DND-41 (cell line): ENCODE data around the gene ELAVL1.

Source experiments
- ATAC-seq: fragments of 200-7000 bp; cut with Tn5 transposase; 3 replicates; pipeline ENCODE4 v1.9.1; 2021; ENCODE audit warnings: low read depth; ENCODE audit not compliant: insufficient read depth
- DNase-seq: peaks from one replicate; pipeline ENCODE4 v3.0.0-alpha.2; 2020
- H2AFZ ChIP-seq: 2 replicates; pipeline ENCODE4 v1.6.0; 2012; ENCODE audit warnings: low read depth, low read length
- H3K27ac ChIP-seq: 2 replicates; pipeline ENCODE4 v1.5.1; 2012; ENCODE audit warnings: low read length, inconsistent platforms
- H3K27me3 ChIP-seq: fragments of 200-600 bp; sonication (generic); 2 replicates; pipeline ENCODE4 v1.6.0; 2012; ENCODE audit warnings: low read length, mild to moderate bottlenecking, inconsistent platforms; ENCODE audit not compliant: insufficient read depth, poor library complexity
- H3K36me3 ChIP-seq: 2 replicates; pipeline ENCODE4 v1.5.1; 2012; ENCODE audit warnings: low read length, inconsistent platforms; ENCODE audit not compliant: insufficient read depth
- H3K4me1 ChIP-seq: 2 replicates; pipeline ENCODE4 v1.5.1; 2012; ENCODE audit warnings: mild to moderate bottlenecking, low read length; ENCODE audit not compliant: insufficient read depth
- H3K4me2 ChIP-seq: 2 replicates; pipeline ENCODE4 v1.6.0; 2012; ENCODE audit warnings: mild to moderate bottlenecking, moderate library complexity, low read length, inconsistent platforms; ENCODE audit not compliant: insufficient read depth
- H3K4me3 ChIP-seq, 2 experiments: fragments of 200-600 bp in 1 of 2; shearing (Covaris generic) in 1 of 2; 2 replicates each; pipeline ENCODE4 v1.5.1; 2012 to 2016; ENCODE audit warnings: inconsistent platforms in 2 of 2, low read length in 2 of 2, mild to moderate bottlenecking in 2 of 2, low read depth in 1 of 2, moderate library complexity in 1 of 2
- H3K79me2 ChIP-seq: 2 replicates; pipeline ENCODE4 v1.6.0; 2012; ENCODE audit warnings: low read length, inconsistent platforms; ENCODE audit not compliant: insufficient read depth
- H3K9ac ChIP-seq: 2 replicates; pipeline ENCODE4 v1.6.0; 2012; ENCODE audit warnings: low read depth, mild to moderate bottlenecking, inconsistent platforms, low read length, moderate library complexity
- H3K9me3 ChIP-seq: 2 replicates; pipeline ENCODE4 v1.5.1; 2012; ENCODE audit warnings: low read length, moderate library complexity, mild to moderate bottlenecking, inconsistent platforms; ENCODE audit not compliant: insufficient read depth, severe bottlenecking
- H4K20me1 ChIP-seq: 2 replicates; pipeline ENCODE4 v1.6.0; 2012; ENCODE audit warnings: low read length; ENCODE audit not compliant: insufficient read depth
- CTCF ChIP-seq: IDR thresholded peaks from 2 replicates; pipeline ENCODE4 v1.5.1; 2012; ENCODE audit warnings: borderline replicate concordance, low read length, moderate library complexity, mild to moderate bottlenecking; ENCODE audit not compliant: poor library complexity, severe bottlenecking; ENCODE audit errors: extremely low read depth
- EZH2 ChIP-seq: IDR thresholded peaks from 3 replicates; pipeline ENCODE4 v1.6.1; 2012; ENCODE audit warnings: borderline replicate concordance, low read depth, mild to moderate bottlenecking, moderate library complexity, low read length, inconsistent platforms; ENCODE audit not compliant: severe bottlenecking

Gene ELAVL1

GRCh38 chr19:7994928-7995809, 10.3 kb downstream of the ELAVL1 start:
- peaks cover 98% of the 10 kb centered on the region for H3K79me2 ChIP-seq
- no peak overlapping the region for H3K4me2 ChIP-seq
- no peak overlapping the region for H2AFZ ChIP-seq
- H3K4me1 ChIP-seq, result peaks cover 3% of the 10 kb centered on the region
- H3K36me3 ChIP-seq, result peaks cover 67% of the 10 kb centered on the region
- no peak overlapping the region for H3K4me3 ChIP-seq
- H3K9ac ChIP-seq, result no peak overlapping the region
- TF ChIP-seq EZH2 (no peak), CTCF (no peak)
- H3K27ac ChIP-seq, result peak overlapping the region; percentile 38; the same call in 1 of the 2 replicates
- H3K27me3 ChIP-seq, result no peaks in the 10 kb centered on the region
- H3K9me3 ChIP-seq, result no peaks in the 10 kb centered on the region
- ATAC-seq, result no peak
- DNase-seq, result no peak
- H4K20me1 ChIP-seq, result peaks cover 91% of the 10 kb centered on the region

GRCh38 chr19:7994114-7994513, 11.3 kb downstream of the ELAVL1 start:
- H3K36me3 ChIP-seq, result peaks cover 69% of the 10 kb centered on the region
- no peak overlapping the region for H3K4me2 ChIP-seq
- H3K27me3 ChIP-seq, result no peaks in the 10 kb centered on the region
- no peak overlapping the region for H2AFZ ChIP-seq
- H3K79me2 ChIP-seq, result peaks cover 98% of the 10 kb centered on the region
- no peak overlapping the region for H3K9ac ChIP-seq
- H3K27ac ChIP-seq, result no peak overlapping the region
- peaks cover 89% of the 10 kb centered on the region for H4K20me1 ChIP-seq
- TF ChIP-seq CTCF (no peak), EZH2 (no peak)
- peaks cover 3% of the 10 kb centered on the region for H3K4me1 ChIP-seq
- ATAC-seq (no peak), DNase-seq (no peak)
- no peaks in the 10 kb centered on the region for H3K9me3 ChIP-seq
- no peak overlapping the region for H3K4me3 ChIP-seq

- H3K4me1 ChIP-seq, result peaks cover 3% of the 10 kb centered on the region
- H3K27me3 ChIP-seq, result no peaks in the 10 kb centered on the region
- H3K79me2 ChIP-seq, result peaks cover 98% of the 10 kb centered on the region
- no peak for ATAC-seq
- H3K27ac ChIP-seq, result no peak overlapping the region
- no peak overlapping the region for H3K4me3 ChIP-seq
- no peak overlapping the region for H3K4me2 ChIP-seq
- no peaks in the 10 kb centered on the region for H3K9me3 ChIP-seq
- H3K36me3 ChIP-seq, result peaks cover 70% of the 10 kb centered on the region
- DNase-seq, result no peak
- H4K20me1 ChIP-seq, result peaks cover 89% of the 10 kb centered on the region
- H3K9ac ChIP-seq, result no peak overlapping the region
- H2AFZ ChIP-seq, result no peak overlapping the region
- TF ChIP-seq CTCF (no peak), EZH2 (no peak)
Measured at GRCh38 chr19:7993560-7993959, 11.9 kb downstream of the ELAVL1 start.
